ENCODE results near the gene NDUFS3.
"Not testable (repeated sequence)": the region's sequence is repeated elsewhere in the genome, so short reads cannot be mapped to it uniquely, and the experiment has no call there.

DNA sequence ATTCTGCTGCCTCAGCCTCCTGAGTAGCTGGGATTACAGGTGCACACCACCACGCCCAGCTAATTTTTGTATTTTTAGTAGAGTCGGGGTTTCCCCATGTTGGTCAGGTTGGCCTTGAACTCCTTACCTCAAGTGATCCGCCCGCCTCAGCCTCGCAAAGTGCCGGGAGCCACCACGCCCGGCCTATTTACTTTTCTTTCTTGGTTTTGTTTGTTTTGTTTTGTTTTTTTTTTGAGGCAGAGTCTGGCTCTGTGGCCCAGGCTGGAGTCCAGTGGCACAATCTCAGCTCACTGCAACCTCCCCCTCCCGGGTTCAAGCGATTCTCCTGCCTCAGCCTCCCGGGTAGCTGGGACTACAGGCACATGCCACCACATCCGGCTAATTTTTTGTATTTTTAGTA, 21.9 kb upstream of the NDUFS3 start:
- not testable (repeated sequence) for TF ChIP-seq EZH2phosphoT487 (IDR thresholded peaks at IDR 0.05; ENCODE audit: insufficient read depth, low read depth); EZH2 (IDR thresholded peaks at IDR 0.05; ENCODE audit: insufficient read depth, poor library complexity, severe bottlenecking)

Data from GM23248 (cell line).